Measurements from ENCODE around the gene SLC27A4. TPM values are rescaled to one million over a fixed set of nuclear protein-coding genes. Genes with fewer than 3 reads are reported as not detected.
A peak's percentile ranks its signal among the peaks of the same experiment; 100 is the strongest.

SLC27A4 gene
- total and polyA plus RNA-seq, 2 donors (not counting 1 experiment from before 2014, with no cell fraction given), result 10.0 to 12.9 TPM

- Histone ChIP-seq H4K20me1 (ENCODE audit: control insufficient read depth, insufficient read depth, low read length, poor library complexity, severe bottlenecking) (no peaks in the 10 kb centered on the region), H2AFZ (ENCODE audit: insufficient read depth, low read depth, low read length, poor library complexity, severe bottlenecking) (peak overlapping the region; percentile 90), H3K4me1 (ENCODE audit: control insufficient read depth in 2 of 2, insufficient read depth in 2 of 2, low read length in 2 of 2) (peaks cover 10 to 21% of the 10 kb centered on the region in 2 donors), H3K9ac (ENCODE audit: low read length) (peak overlapping the region; percentile 64), H3K9me3 (ENCODE audit: control extremely low read depth in 1 of 3, control insufficient read depth in 2 of 3, insufficient read depth in 1 of 3, low read length in 2 of 3) (no peaks in the 10 kb centered on the region), H3K4me3 (ENCODE audit: control extremely low read depth in 1 of 5, extremely low read depth in 1 of 5, insufficient read depth in 1 of 5, low read depth in 2 of 5, low read length in 4 of 5) (peak overlapping the region in 3 of 5 experiments; percentile 44 to 63 (median 51)), H3K79me2 (ENCODE audit: control insufficient read depth, insufficient read depth, low read length) (no peaks in the 10 kb centered on the region), H3K27me3 (replicated peaks in 1 of 4; ENCODE audit: control extremely low read depth in 1 of 4, control insufficient read depth in 3 of 4, insufficient read depth in 4 of 4, low read length in 3 of 4) (no peaks in the 10 kb centered on the region), H3K27ac (ENCODE audit: low read length in 2 of 2) (no peak overlapping the region), H3K4me2 (replicated peaks; ENCODE audit: low read depth, low read length, poor library complexity, severe bottlenecking) (peak overlapping the region; percentile 82), H3K36me3 (replicated peaks in 1 of 2; ENCODE audit: control extremely low read depth in 1 of 2, control insufficient read depth in 1 of 2, extremely low read depth in 1 of 2, insufficient read depth in 2 of 2, low read length in 1 of 2) (no peaks in the 10 kb centered on the region)
- ATAC-seq (ENCODE audit: low read depth), result no peak
- peak overlapping the region; percentile 85 for H3K4me3 Mint-ChIP-seq
- DNase-seq, result no peak
- no peaks in the 10 kb centered on the region for H3K9me3 Mint-ChIP-seq (ENCODE audit: insufficient read depth)
- ChIA-PET POLR2A (interaction anchor here (2.7 kb wide), 1 partner anchor 10 kb away, joined by 20 read pairs; the partner anchor contains the start of gene URM1), CTCF (interaction anchor here (0.5 to 2.7 kb wide), 20 partner anchors 9 to 635 kb away, joined by 3 to 35 read pairs (median 4); partner anchors contain the start of genes CERCAM and URM1)
- peaks cover 9% of the 10 kb centered on the region for H3K4me1 Mint-ChIP-seq
- WGBS (ENCODE audit: insufficient coverage), result 54% methylated on average over 11 of the region's 14 CpGs
- intact Hi-C loops (cut with micrococcal nuclease), result no loop called here
- TF ChIP-seq CTCF (IDR thresholded peaks at IDR 0.05) (no peak), EZH2 (IDR thresholded peaks at IDR 0.05; ENCODE audit: borderline replicate concordance, insufficient read depth, low read depth, low read length, poor library complexity, severe bottlenecking) (no peak)
- H3K27ac Mint-ChIP-seq, result no peak overlapping the region
- H3K27me3 Mint-ChIP-seq, result no peaks in the 10 kb centered on the region
Observed at GRCh38 chr9:128361296-128361985, 21.1 kb downstream of the SLC27A4 start.
